ENCODE measurements around the gene PCDHB15.
"Not testable (repeated sequence)": the region's sequence is repeated elsewhere in the genome, so short reads cannot be mapped to it uniquely, and the experiment has no call there.

Gene PCDHB15

GRCh38 chr5:141214583-141214982, 30.6 kb upstream of the PCDHB15 start:
- H3K9me3 ChIP-seq; H3K4me1 ChIP-seq (ENCODE audit: control insufficient read depth in 1 of 2, insufficient read depth in 1 of 2, low read depth in 1 of 2, low read length in 1 of 2); H3K36me3 ChIP-seq; H3K27ac ChIP-seq; H3K4me3 ChIP-seq (ENCODE audit: low read depth in 1 of 2, low read length in 1 of 2): not testable (repeated sequence)
- H3K27me3 ChIP-seq: peaks cover 55% of the 10 kb centered on the region

DNA sequence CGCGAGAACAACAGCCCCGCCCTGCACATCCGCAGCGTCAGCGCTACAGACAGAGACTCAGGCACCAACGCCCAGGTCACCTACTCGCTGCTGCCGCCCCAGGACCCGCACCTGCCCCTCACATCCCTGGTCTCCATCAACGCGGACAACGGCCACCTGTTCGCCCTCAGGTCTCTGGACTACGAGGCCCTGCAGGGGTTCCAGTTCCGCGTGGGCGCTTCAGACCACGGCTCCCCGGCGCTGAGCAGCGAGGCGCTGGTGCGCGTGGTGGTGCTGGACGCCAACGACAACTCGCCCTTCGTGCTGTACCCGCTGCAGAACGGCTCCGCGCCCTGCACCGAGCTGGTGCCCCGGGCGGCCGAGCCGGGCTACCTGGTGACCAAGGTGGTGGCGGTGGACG, 29.7 kb upstream of the PCDHB15 start:
- not testable (repeated sequence) for H3K27ac ChIP-seq, H3K9me3 ChIP-seq
- H3K27me3 ChIP-seq: peaks cover 46% of the 10 kb centered on the region

DNA sequence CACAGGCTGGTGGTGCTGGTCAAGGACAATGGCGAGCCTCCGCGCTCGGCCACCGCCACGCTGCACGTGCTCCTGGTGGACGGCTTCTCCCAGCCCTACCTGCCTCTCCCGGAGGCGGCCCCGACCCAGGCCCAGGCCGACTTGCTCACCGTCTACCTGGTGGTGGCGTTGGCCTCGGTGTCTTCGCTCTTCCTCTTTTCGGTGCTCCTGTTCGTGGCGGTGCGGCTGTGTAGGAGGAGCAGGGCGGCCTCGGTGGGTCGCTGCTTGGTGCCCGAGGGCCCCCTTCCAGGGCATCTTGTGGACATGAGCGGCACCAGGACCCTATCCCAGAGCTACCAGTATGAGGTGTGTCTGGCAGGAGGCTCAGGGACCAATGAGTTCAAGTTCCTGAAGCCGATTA, 29.2 kb upstream of the PCDHB15 start:
- not testable (repeated sequence) for H3K36me3 ChIP-seq

More for the DNA sequence above, 29.7 kb upstream of the PCDHB15 start:
- H3K4me3 ChIP-seq (ENCODE audit: low read depth in 1 of 2, low read length in 1 of 2); H3K36me3 ChIP-seq; H3K4me1 ChIP-seq (ENCODE audit: control insufficient read depth in 1 of 2, insufficient read depth in 1 of 2, low read depth in 1 of 2, low read length in 1 of 2): not testable (repeated sequence)

GRCh38 chr5:141223112-141223783, 21.9 kb upstream of the PCDHB15 start, which contains the start of gene PCDHB14:
TSS of gene PCDHB14 (plus strand) at chr5:141223343. CDS start at chr5:141223506, 163 bp downstream.
- H3K4me1 ChIP-seq (ENCODE audit: control insufficient read depth in 1 of 2, insufficient read depth in 1 of 2, low read depth in 1 of 2, low read length in 1 of 2): no peaks in the 10 kb centered on the region
- H3K4me3 ChIP-seq (ENCODE audit: low read depth in 1 of 2, low read length in 1 of 2): no peak within 1 kb of the TSS
- no peaks in the 10 kb centered on the region for H3K36me3 ChIP-seq
- peaks cover 36% of the 10 kb centered on the region for H3K27me3 ChIP-seq
- H3K27ac ChIP-seq: no peak within 1 kb of the TSS
- no peaks in the 10 kb centered on the region for H3K9me3 ChIP-seq
- TF ChIP-seq, protein P1, sequence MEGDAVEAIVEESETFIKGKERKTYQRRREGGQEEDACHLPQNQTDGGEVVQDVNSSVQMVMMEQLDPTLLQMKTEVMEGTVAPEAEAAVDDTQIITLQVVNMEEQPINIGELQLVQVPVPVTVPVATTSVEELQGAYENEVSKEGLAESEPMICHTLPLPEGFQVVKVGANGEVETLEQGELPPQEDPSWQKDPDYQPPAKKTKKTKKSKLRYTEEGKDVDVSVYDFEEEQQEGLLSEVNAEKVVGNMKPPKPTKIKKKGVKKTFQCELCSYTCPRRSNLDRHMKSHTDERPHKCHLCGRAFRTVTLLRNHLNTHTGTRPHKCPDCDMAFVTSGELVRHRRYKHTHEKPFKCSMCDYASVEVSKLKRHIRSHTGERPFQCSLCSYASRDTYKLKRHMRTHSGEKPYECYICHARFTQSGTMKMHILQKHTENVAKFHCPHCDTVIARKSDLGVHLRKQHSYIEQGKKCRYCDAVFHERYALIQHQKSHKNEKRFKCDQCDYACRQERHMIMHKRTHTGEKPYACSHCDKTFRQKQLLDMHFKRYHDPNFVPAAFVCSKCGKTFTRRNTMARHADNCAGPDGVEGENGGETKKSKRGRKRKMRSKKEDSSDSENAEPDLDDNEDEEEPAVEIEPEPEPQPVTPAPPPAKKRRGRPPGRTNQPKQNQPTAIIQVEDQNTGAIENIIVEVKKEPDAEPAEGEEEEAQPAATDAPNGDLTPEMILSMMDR (IDR thresholded peaks at IDR 0.05): no peak

More for the DNA sequence above, 29.2 kb upstream of the PCDHB15 start:
- H3K4me3 ChIP-seq (ENCODE audit: low read depth in 1 of 2, low read length in 1 of 2); H3K27ac ChIP-seq; H3K4me1 ChIP-seq (ENCODE audit: control insufficient read depth in 1 of 2, insufficient read depth in 1 of 2, low read depth in 1 of 2, low read length in 1 of 2); H3K9me3 ChIP-seq: not testable (repeated sequence)
- peaks cover 43% of the 10 kb centered on the region for H3K27me3 ChIP-seq

DNA sequence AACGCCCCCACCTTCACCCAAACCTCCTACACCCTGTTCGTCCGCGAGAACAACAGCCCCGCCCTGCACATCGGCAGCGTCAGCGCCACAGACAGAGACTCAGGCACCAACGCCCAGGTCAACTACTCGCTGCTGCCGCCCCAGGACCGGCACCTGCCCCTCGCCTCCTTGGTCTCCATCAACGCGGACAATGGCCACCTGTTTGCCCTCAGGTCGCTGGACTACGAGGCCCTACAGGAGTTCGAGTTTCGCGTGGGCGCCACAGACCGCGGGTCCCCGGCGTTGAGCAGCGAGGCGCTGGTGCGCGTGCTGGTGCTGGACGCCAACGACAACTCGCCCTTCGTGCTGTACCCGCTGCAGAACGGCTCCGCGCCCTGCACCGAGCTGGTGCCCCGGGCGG, 20.4 kb upstream of the PCDHB15 start:
- not testable (repeated sequence) for H3K9me3 ChIP-seq; H3K36me3 ChIP-seq; H3K27ac ChIP-seq; H3K4me3 ChIP-seq (ENCODE audit: low read depth in 1 of 2, low read length in 1 of 2); H3K4me1 ChIP-seq (ENCODE audit: control insufficient read depth in 1 of 2, insufficient read depth in 1 of 2, low read depth in 1 of 2, low read length in 1 of 2)
- peaks cover 36% of the 10 kb centered on the region for H3K27me3 ChIP-seq

GRCh38 chr5:141225421-141225820, 19.8 kb upstream of the PCDHB15 start:
- peaks cover 36% of the 10 kb centered on the region for H3K27me3 ChIP-seq
- H3K36me3 ChIP-seq; H3K9me3 ChIP-seq; H3K4me1 ChIP-seq (ENCODE audit: control insufficient read depth in 1 of 2, insufficient read depth in 1 of 2, low read depth in 1 of 2, low read length in 1 of 2); H3K27ac ChIP-seq; H3K4me3 ChIP-seq (ENCODE audit: low read depth in 1 of 2, low read length in 1 of 2): not testable (repeated sequence)

- peaks cover 36% of the 10 kb centered on the region for H3K27me3 ChIP-seq
- H3K9me3 ChIP-seq: peaks cover 24% of the 10 kb centered on the region
- H3K4me1 ChIP-seq (ENCODE audit: control insufficient read depth in 1 of 2, insufficient read depth in 1 of 2, low read depth in 1 of 2, low read length in 1 of 2): no peaks in the 10 kb centered on the region
- no peak overlapping the region for H3K27ac ChIP-seq
- H3K4me3 ChIP-seq (ENCODE audit: low read depth in 1 of 2, low read length in 1 of 2): no peak overlapping the region
- no peaks in the 10 kb centered on the region for H3K36me3 ChIP-seq
- TF ChIP-seq, protein P1 (IDR thresholded peaks at IDR 0.05): no peak
These were observed 11.0 kb upstream of the PCDHB15 start for GRCh38 chr5:141234109-141234667.

DNA sequence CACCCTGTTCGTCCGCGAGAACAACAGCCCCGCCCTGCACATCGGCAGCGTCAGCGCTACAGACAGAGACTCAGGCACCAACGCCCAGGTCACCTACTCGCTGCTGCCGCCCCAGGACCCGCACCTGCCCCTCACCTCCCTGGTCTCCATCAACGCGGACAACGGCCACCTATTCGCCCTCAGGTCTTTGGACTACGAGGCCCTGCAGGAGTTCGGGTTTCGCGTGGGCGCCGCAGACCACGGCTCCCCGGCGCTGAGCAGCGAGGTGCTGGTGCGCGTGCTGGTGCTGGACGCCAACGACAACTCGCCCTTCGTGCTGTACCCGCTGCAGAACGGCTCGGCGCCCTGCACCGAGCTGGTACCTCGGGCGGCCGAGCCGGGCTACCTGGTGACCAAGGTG, 9.3 kb upstream of the PCDHB15 start:
- not testable (repeated sequence) for H3K4me1 ChIP-seq (ENCODE audit: control insufficient read depth in 1 of 2, insufficient read depth in 1 of 2, low read depth in 1 of 2, low read length in 1 of 2); H3K36me3 ChIP-seq; H3K4me3 ChIP-seq (ENCODE audit: low read depth in 1 of 2, low read length in 1 of 2); H3K27ac ChIP-seq
- H3K9me3 ChIP-seq: peaks cover 29% of the 10 kb centered on the region
- H3K27me3 ChIP-seq: peaks cover 49% of the 10 kb centered on the region

Measured in neutrophil (primary cell).